ENCODE data around the gene METTL24.

The METTL24 gene

GRCh38 chr6:110357664-110358552 lies at the start of gene METTL24:
Gene METTL24, minus strand, starts transcription at chr6:110358349. Its CDS starts 77 bp downstream, at chr6:110358272.
- DNase-seq (ENCODE audit: low read depth in 2 of 2), result no peak

- DNase-seq (ENCODE audit: low read depth in 2 of 2), result no peak
Measured at GRCh38 chr6:110404607-110405006, 46.5 kb upstream of the METTL24 start.

- DNase-seq (ENCODE audit: low read depth in 2 of 2), result no peak
Measured at GRCh38 chr6:110401585-110402176, 43.5 kb upstream of the METTL24 start.

- DNase-seq (ENCODE audit: low read depth in 2 of 2), result no peak
Measured at GRCh38 chr6:110400208-110400607, 42.1 kb upstream of the METTL24 start.

- DNase-seq (ENCODE audit: low read depth in 2 of 2), result no peak
Measured at GRCh38 chr6:110399219-110400071, 41.3 kb upstream of the METTL24 start.

- no peak for DNase-seq (ENCODE audit: low read depth in 2 of 2)
Measured at GRCh38 chr6:110398778-110399177, 40.6 kb upstream of the METTL24 start.

- no peak for DNase-seq (ENCODE audit: low read depth in 2 of 2)
Measured at GRCh38 chr6:110395221-110395620, 37.1 kb upstream of the METTL24 start.

GRCh38 chr6:110394409-110394808 lies 36.3 kb upstream of the METTL24 start:
- no peak for DNase-seq (ENCODE audit: low read depth in 2 of 2)

- DNase-seq (ENCODE audit: low read depth in 2 of 2), result no peak
Measured at GRCh38 chr6:110392727-110393126, 34.6 kb upstream of the METTL24 start.

- DNase-seq (ENCODE audit: low read depth in 2 of 2), result no peak
Measured at GRCh38 chr6:110390404-110390803, 32.3 kb upstream of the METTL24 start.

- no peak for DNase-seq (ENCODE audit: low read depth in 2 of 2)
Measured at GRCh38 chr6:110389689-110390382, 31.7 kb upstream of the METTL24 start.

GRCh38 chr6:110387986-110388385 lies 29.8 kb upstream of the METTL24 start:
- no peak for DNase-seq (ENCODE audit: low read depth in 2 of 2)

- no peak for DNase-seq (ENCODE audit: low read depth in 2 of 2)
Measured at GRCh38 chr6:110385458-110385863, 27.3 kb upstream of the METTL24 start.

GRCh38 chr6:110378552-110378951 lies 20.4 kb upstream of the METTL24 start:
- no peak for DNase-seq (ENCODE audit: low read depth in 2 of 2)

- DNase-seq (ENCODE audit: low read depth in 2 of 2), result no peak
Measured at GRCh38 chr6:110369066-110369465, 10.9 kb upstream of the METTL24 start.

- DNase-seq (ENCODE audit: low read depth in 2 of 2), result no peak
Measured at GRCh38 chr6:110368284-110368683, 10.1 kb upstream of the METTL24 start.

- DNase-seq (ENCODE audit: low read depth in 2 of 2), result no peak
Measured at GRCh38 chr6:110367825-110368224, 9.7 kb upstream of the METTL24 start.

- no peak for DNase-seq (ENCODE audit: low read depth in 2 of 2)
Measured at GRCh38 chr6:110366975-110367374, 8.8 kb upstream of the METTL24 start.

GRCh38 chr6:110366256-110366655 lies 8.1 kb upstream of the METTL24 start:
- DNase-seq (ENCODE audit: low read depth in 2 of 2), result no peak

- no peak for DNase-seq (ENCODE audit: low read depth in 2 of 2)
Measured at GRCh38 chr6:110364364-110365105, 6.4 kb upstream of the METTL24 start.

- no peak for DNase-seq (ENCODE audit: low read depth in 2 of 2)
Measured at GRCh38 chr6:110363748-110364147, 5.6 kb upstream of the METTL24 start.

Measured in stimulated activated CD8-positive, alpha-beta memory T cell treated with anti-CD3 and anti-CD28 coated beads, Interleukin-7, amount 100 ng/mL, for 1 hour (primary cell).